Caco-2 (cell line): ENCODE measurements around the gene ATG12. TPM values are rescaled to one million over a fixed set of nuclear protein-coding genes. Genes with fewer than 3 reads are reported as not detected.

Experiments used
- BruUV-seq: library from RNA; stranded (reverse); fragments of 400-500 nt; replicated peaks from 2 replicates; lab custom pipeline; 2021; lab: Mats Ljungman, UMichigan
- CTCF ChIA-PET: fragments of 300-600 bp; sonication (Branson Sonifier 250); formaldehyde crosslinking; loops from one replicate; lab custom pipeline; 2022; ENCODE audit warnings: antibody characterized with exemption; lab: Charles Lee
- POLR2A ChIA-PET: fragments of 300-600 bp; sonication (Branson Sonifier 250); formaldehyde crosslinking; loops from one replicate; lab custom pipeline; 2022; ENCODE audit warnings: antibody characterized with exemption; lab: Charles Lee
- DNase-seq, 2 experiments: peaks; one replicate each; pipeline versions ENCODE4 v3.0.0 to v3.0.0-alpha.2; 2020 to 2022
- H3K27me3 ChIP-seq: replicated peaks from 2 replicates; pipeline ENCODE4 v1.6.0; 2011; ENCODE audit warnings: low read length; ENCODE audit not compliant: control insufficient read depth, insufficient read depth
- H3K36me3 ChIP-seq: 2 replicates; pipeline ENCODE4 v1.5.1; 2011; ENCODE audit warnings: low read length; ENCODE audit not compliant: control insufficient read depth, insufficient read depth
- H3K4me1 ChIP-seq: fragments of 250-450 bp; sonication (Bioruptor Pico); 2 replicates; pipeline ENCODE4 v1.5.1; 2020; ENCODE audit warnings: mild to moderate bottlenecking
- H3K4me3 ChIP-seq: 2 replicates; pipeline ENCODE4 v1.5.1; 2011; ENCODE audit warnings: low read depth, mild to moderate bottlenecking, control low read depth, low read length
- H3K9me3 ChIP-seq: fragments of 250-450 bp; sonication (Bioruptor Pico); 2 replicates; pipeline ENCODE4 v1.5.1; 2020; ENCODE audit warnings: mild to moderate bottlenecking, moderate library complexity
- H3K27ac Mint-ChIP-seq: one replicate; pipeline ENCODE4 v1.8.0; 2022; ENCODE audit warnings: mixed read lengths; ENCODE audit not compliant: unreplicated experiment
- H3K27me3 Mint-ChIP-seq: one replicate; pipeline ENCODE4 v1.8.0; 2022; ENCODE audit warnings: mixed read lengths; ENCODE audit not compliant: insufficient read depth, unreplicated experiment
- H3K36me3 Mint-ChIP-seq: one replicate; pipeline ENCODE4 v1.8.0; 2022; ENCODE audit warnings: mild to moderate bottlenecking, mixed read lengths; ENCODE audit not compliant: insufficient read depth, unreplicated experiment
- H3K4me1 Mint-ChIP-seq: one replicate; pipeline ENCODE4 v1.8.0; 2022; ENCODE audit warnings: low read depth, mixed read lengths; ENCODE audit not compliant: unreplicated experiment
- H3K4me3 Mint-ChIP-seq: one replicate; pipeline ENCODE4 v1.8.0; 2022; ENCODE audit warnings: mild to moderate bottlenecking, moderate library complexity, mixed read lengths; ENCODE audit not compliant: unreplicated experiment
- H3K9me3 Mint-ChIP-seq: one replicate; pipeline ENCODE4 v1.8.0; 2022; ENCODE audit warnings: mixed read lengths; ENCODE audit not compliant: unreplicated experiment
- CTCF ChIP-seq, 2 experiments: fragments of 200-600 bp in 1 of 2; IDR thresholded peaks; 1 replicate in 1 of 2; 2 replicates in 1 of 2; pipeline versions ENCODE4 v1.5.1 to v1.8.0; 2011 to 2022; ENCODE audit warnings: antibody characterized with exemption in 1 of 2, control low read depth in 1 of 2, inconsistent platforms in 1 of 2, low read depth in 1 of 2, low read length in 1 of 2, mild to moderate bottlenecking in 1 of 2, moderate library complexity in 1 of 2; ENCODE audit not compliant: insufficient read depth in 1 of 2, severe bottlenecking in 1 of 2, unreplicated experiment in 1 of 2
- intact Hi-C: fragments of 100-400 bp; cut with micrococcal nuclease; formaldehyde crosslinking; loops from one replicate; pipeline ENCODE4 v1.10.0; 2022; ENCODE audit not compliant: unreplicated experiment
- total RNA-seq: library from RNA; stranded (reverse); gene quantifications from 2 replicates; pipeline ENCODE4 v1.2.3, GENCODE V29; 2022

Gene ATG12
- total RNA-seq, 1 experiment from 2014 or later, result 46.8 TPM

GRCh38 chr5:115815006-115815692 is 26.2 kb downstream of the ATG12 start:
- no TSS peak for BruUV-seq
- Histone ChIP-seq H3K4me3 (no peak overlapping the region), H3K27me3 (no peaks in the 10 kb centered on the region), H3K9me3 (no peaks in the 10 kb centered on the region), H3K4me1 (no peaks in the 10 kb centered on the region), H3K36me3 (no peaks in the 10 kb centered on the region)
- no peak for DNase-seq
- ChIA-PET POLR2A (no interaction called here), CTCF (no interaction called here)
- intact Hi-C loops, result no loop called here
- no peak for TF ChIP-seq CTCF (IDR thresholded peaks at IDR 0.05; ENCODE audit: insufficient read depth in 1 of 2, low read depth in 1 of 2, low read length in 1 of 2, severe bottlenecking in 1 of 2, unreplicated experiment in 1 of 2)
- no peak overlapping the region for H3K4me3 Mint-ChIP-seq
- H3K27me3 Mint-ChIP-seq, result no peaks in the 10 kb centered on the region
- H3K36me3 Mint-ChIP-seq, result no peaks in the 10 kb centered on the region
- no peak overlapping the region for H3K27ac Mint-ChIP-seq
- no peaks in the 10 kb centered on the region for H3K4me1 Mint-ChIP-seq
- H3K9me3 Mint-ChIP-seq, result no peaks in the 10 kb centered on the region

DNA sequence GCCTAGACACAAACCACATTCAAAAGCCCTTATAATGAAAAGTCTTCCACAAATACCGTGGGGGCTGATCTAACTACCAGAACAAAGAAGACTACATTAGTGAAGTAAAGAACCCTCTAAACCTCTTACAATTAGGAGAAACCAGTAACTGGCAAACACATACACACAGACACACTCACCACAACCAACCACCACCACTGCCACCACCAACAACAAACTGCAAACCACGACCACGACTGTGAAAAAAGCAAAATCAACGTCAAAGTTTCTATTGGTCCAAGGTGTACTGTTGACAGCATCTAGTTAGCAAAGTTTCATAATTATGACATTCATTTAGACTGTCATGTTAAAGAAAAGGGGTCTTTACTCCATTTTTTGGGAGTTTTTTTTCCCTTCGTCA is 27.6 kb downstream of the ATG12 start:
- CTCF ChIA-PET, result no interaction called here
- no peaks in the 10 kb centered on the region for H3K9me3 ChIP-seq
- Mint-ChIP-seq H3K27ac (no peak overlapping the region), H3K27me3 (no peaks in the 10 kb centered on the region), H3K4me1 (no peaks in the 10 kb centered on the region), H3K4me3 (no peak overlapping the region), H3K9me3 (no peaks in the 10 kb centered on the region), H3K36me3 (no peaks in the 10 kb centered on the region)
- H3K4me1 ChIP-seq, result no peaks in the 10 kb centered on the region
- no TSS peak for BruUV-seq
- H3K4me3 ChIP-seq, result no peak overlapping the region
- POLR2A ChIA-PET, result no interaction called here
- no peaks in the 10 kb centered on the region for H3K36me3 ChIP-seq
- intact Hi-C loops, result no loop called here
- TF ChIP-seq CTCF (IDR thresholded peaks at IDR 0.05; ENCODE audit: insufficient read depth in 1 of 2, low read depth in 1 of 2, low read length in 1 of 2, severe bottlenecking in 1 of 2, unreplicated experiment in 1 of 2), result no peak
- no peaks in the 10 kb centered on the region for H3K27me3 ChIP-seq
- no peak for DNase-seq

GRCh38 chr5:115812372-115812771 is 29.0 kb downstream of the ATG12 start:
- no peak overlapping the region for H3K4me3 Mint-ChIP-seq
- H3K27me3 Mint-ChIP-seq, result no peaks in the 10 kb centered on the region
- TF ChIP-seq CTCF (IDR thresholded peaks at IDR 0.05; ENCODE audit: insufficient read depth in 1 of 2, low read depth in 1 of 2, low read length in 1 of 2, severe bottlenecking in 1 of 2, unreplicated experiment in 1 of 2), result no peak
- no peaks in the 10 kb centered on the region for H3K9me3 ChIP-seq
- peaks cover 3% of the 10 kb centered on the region for H3K4me1 ChIP-seq
- no peaks in the 10 kb centered on the region for H3K36me3 Mint-ChIP-seq
- ChIA-PET CTCF (no interaction called here), POLR2A (no interaction called here)
- H3K4me1 Mint-ChIP-seq, result peaks cover 4% of the 10 kb centered on the region
- no TSS peak for BruUV-seq
- no peak overlapping the region for H3K4me3 ChIP-seq
- H3K36me3 ChIP-seq, result no peaks in the 10 kb centered on the region
- H3K9me3 Mint-ChIP-seq, result peaks cover 7% of the 10 kb centered on the region
- no peak for DNase-seq
- intact Hi-C loops, result no loop called here
- no peak overlapping the region for H3K27ac Mint-ChIP-seq
- no peaks in the 10 kb centered on the region for H3K27me3 ChIP-seq
